GF-D8 (cell line): Measurements from ENCODE around the gene BRME1.

ENCODE experiments used
- DNase-seq: peaks from one replicate; lab custom pipeline; 2025; lab: John Stamatoyannopoulos, UW

Gene BRME1

GRCh38 chr19:13905634-13906520 is at the start of gene BRME1, which contains the start of gene CC2D1A:
Gene BRME1 (minus strand): TSS chr19:13906117. CDS start chr19:13904892, 1,225 bp downstream.
Gene CC2D1A (plus strand): TSS chr19:13906201. CDS start chr19:13906442, 241 bp downstream.
- peak; percentile 74 for DNase-seq

GRCh38 chr19:13954185-13954584 is 48.3 kb upstream of the BRME1 start:
- DNase-seq, result no peak

- DNase-seq, result no peak
These were observed 47.1 kb upstream of the BRME1 start for GRCh38 chr19:13952931-13953531.

- DNase-seq, result peak; percentile 98
These were observed 46.4 kb upstream of the BRME1 start, which contains the start of gene DCAF15 for GRCh38 chr19:13952154-13952930. Gene DCAF15 (plus strand): TSS chr19:13952509. CDS start chr19:13952513, 4 bp downstream.

GRCh38 chr19:13951799-13952153 is 45.9 kb upstream of the BRME1 start:
- no peak for DNase-seq

- no peak for DNase-seq
These were observed 45.1 kb upstream of the BRME1 start for GRCh38 chr19:13951043-13951442.

DNA sequence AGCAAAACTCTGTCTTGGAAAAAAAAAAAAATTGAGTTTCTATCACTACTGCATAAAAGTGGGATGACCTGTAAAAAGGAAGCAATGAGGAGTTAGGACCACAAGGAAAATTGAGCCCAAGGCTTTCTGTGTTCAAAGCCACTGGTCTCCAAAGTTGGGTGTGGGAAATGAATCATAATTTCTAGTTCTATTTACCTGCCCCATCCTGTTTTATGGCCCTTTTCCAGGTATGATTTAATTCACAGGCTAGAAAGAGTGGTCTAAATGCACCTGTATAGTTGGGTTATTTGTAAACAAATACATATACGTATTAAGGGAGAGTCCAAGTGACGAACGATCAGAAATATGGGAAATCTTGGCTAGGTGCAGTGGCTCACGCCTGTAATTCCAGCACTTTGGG is 40.5 kb upstream of the BRME1 start:
- DNase-seq, result no peak

DNA sequence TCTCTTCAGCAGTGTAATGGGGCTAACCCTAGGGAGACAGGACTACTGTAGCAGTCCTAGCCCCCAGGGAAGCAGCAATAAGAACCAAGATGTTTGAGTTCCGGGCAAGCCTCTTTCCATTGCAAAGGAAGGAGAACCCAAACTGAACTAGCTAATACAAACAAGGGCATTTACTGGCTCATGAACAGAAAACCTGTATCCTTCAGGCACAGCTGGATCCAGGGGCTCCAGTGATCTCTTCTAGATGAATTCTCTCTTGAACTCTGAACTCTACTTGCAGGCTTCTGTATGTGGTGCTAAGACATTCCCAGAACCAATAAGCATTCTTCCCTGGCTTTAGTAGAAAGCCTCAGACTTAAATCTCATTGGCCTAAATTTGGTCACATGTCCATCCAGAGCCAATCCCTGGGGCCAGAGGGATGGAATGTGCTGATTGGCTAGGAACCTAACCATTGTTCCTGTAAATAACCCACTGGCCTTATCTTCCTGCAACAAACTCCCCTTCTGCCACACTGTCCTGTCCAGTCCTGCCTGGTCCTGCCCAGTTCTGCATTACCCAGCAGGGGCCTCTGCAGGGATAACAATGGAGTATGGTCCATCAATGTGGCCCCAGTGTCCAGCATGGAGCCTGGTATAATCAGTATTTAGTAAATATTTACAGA is 36.2 kb upstream of the BRME1 start:
- DNase-seq, result no peak

DNA sequence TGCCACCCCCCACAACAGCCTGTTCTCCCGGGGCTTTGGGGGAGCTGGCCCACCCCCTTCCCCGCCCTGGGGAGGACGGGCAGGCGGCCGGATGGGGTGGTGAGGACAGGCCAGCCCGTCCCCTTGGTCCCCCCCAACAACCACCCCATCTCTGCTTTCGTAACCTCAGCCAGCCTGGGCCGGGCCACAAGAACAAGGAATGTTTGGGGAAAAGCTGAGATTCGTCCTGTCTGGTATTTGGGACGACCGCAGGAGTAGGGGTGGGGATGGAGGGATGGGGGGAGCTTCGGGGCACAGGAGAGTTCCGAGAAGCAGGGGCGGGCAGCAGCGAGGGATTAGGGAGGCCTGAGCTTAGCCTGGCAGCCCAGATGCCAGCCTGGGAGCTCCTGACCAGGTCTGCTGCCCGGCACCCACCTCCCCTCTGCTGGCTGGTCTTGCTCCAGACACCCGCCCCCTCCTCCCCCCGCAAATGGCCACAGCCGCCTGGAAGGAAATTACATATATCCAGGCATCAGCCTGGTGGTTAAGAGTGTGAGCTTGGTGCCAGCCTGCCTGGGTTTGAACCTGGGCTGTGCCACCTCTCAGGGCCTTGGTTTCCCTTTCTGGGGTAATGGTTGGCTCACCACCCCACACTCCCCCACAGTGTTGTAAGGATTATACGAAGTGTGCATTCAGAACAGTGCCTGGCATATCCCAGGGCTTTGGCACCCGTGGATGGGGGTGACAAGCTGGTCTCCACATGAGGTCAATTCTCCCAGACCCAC is 32.6 kb upstream of the BRME1 start, which contains the start of gene PODNL1:
TSS of gene PODNL1 (minus strand) at position 117 of the 764 bp plus-strand sequence. CDS start 236 bp downstream, outside the sequence.
- no peak for DNase-seq

GRCh38 chr19:13937479-13938300 is 31.8 kb upstream of the BRME1 start:
- DNase-seq, result no peak

- no peak for DNase-seq
These were observed 30.0 kb upstream of the BRME1 start for GRCh38 chr19:13935765-13936510.

DNA sequence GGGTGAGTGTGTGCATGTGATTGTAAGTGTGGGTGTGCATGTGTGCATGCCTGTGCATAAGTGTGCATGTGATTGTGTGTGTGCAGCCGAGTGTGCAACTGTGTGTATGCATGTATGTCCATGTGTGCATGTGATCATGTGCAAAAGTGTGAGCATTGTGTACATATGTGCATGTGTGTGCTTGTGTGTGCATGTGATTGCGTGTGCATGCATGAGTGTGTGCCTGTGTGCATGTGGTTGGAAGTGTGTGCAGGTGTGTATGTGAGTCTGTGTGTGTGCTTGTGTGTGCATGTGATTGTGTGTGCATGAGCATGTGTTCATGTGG is 28.8 kb upstream of the BRME1 start:
- no peak for DNase-seq

- DNase-seq, result no peak
These were observed 27.0 kb upstream of the BRME1 start for GRCh38 chr19:13932911-13933393.

GRCh38 chr19:13932149-13932637 is 26.3 kb upstream of the BRME1 start:
- no peak for DNase-seq

DNA sequence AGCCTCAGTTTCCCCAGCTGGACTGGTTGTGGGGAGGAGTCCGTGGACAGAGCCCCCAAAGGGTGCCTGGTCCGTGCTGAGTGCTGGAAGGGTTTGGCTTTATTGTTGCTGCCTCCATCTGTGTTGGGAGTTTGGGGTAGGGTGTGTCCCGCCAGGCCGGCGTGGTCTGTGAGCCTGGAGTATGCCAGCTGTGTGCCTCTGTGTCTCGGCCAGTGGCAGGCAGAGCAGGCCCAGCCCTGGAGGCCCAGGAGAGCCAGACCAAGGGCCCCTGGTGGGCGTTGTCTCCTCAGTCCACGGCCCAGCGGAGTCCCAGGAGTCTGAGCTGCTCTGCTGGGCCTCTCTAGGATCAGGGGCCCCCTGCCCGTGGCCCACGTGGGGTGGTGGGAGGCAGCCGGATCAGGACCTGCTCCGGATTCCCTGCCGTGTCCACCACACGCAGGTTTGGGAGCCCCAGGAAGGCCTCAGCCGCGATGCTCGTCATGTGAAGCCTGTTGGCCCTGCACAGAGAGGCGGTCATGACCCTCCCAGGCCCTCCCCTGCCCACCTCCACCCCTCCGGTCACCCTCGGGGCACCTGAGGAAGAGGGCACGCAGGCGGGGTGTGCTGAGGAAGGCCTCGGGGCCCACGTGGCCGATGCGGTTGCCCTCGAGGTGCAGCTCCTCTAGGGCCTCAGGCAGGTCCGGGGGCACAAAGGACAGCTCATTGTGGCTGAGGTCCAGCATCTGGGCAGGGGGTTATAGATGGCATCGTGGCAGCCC is 25.7 kb upstream of the BRME1 start:
- no peak for DNase-seq

DNA sequence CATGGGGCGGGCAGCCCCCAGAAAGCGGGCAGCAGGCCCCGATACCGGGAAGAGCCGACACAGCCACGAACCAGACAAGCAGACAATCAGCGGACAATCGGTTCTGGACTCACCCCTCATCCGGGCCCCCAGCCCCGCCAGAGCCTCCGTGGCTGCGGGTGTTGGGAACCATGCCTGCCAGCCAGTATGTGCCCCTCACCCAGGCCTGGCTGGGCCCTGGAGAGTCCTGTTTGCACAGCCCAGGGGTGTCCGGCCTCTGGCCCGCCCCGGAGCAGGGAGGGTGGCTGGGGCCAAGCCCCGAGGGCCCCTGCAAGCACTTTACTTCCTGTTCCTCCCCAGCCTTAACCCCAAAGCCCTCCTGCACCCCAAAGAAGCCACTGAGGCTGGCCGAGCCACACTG is 24.5 kb upstream of the BRME1 start:
- DNase-seq, result no peak

DNA sequence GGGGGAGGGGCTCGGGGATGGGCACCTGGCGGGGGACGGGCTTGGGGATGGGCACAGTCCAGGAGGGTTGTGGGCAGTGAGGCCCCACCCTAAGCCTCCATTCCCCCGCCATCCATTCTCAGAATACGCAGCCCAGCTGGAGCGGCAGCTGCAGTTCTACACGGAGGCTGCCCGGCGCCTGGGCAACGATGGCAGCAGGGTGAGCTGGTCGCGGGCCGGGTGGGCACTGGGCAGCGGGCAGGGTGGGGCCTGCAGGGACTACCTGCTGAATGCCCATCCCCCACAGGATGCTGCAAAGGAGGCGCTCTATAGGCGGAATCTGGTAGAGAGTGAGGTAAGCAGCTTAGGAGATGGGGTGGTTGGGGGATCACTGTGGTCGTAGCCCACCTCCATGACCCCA is 24.0 kb upstream of the BRME1 start:
- DNase-seq, result no peak

DNA sequence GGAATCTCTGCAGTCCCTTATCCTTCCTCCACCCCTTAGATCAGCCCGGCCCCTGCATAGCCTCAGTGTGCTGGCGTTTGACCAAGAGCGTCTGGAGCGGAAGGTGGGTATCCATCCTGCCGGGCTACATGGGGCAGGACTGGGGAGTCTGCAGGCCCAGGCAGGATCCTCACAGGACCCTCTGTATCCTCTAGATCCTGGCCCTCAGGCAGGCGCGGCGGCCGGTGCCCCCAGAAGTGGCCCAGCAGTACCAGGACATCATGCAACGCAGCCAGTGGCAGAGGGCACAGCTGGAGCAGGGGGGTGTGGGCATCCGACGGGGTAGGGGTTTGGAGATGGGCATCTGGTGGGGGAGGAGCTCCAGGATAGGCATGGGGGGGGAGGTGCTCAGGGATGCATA is 23.4 kb upstream of the BRME1 start:
- DNase-seq, result no peak

GRCh38 chr19:13926715-13927114 is 20.8 kb upstream of the BRME1 start:
- no peak for DNase-seq
